AG09309 (cell line): ENCODE results near the gene PPP1R17.

Experiments
- DNase-seq: peaks from one replicate; pipeline ENCODE4 v3.0.0-alpha.2; 2010; ENCODE audit warnings: low read depth
- H3K4me3 ChIP-seq: 2 replicates; pipeline ENCODE4 v1.5.1; 2011; ENCODE audit warnings: mild to moderate bottlenecking, low read depth, low read length, moderate library complexity; ENCODE audit not compliant: control insufficient read depth
- TF ChIP-seq, protein P1 (sequence below): IDR thresholded peaks from 2 replicates; pipeline ENCODE4 v1.5.1; 2011; ENCODE audit warnings: mild to moderate bottlenecking, low read depth, low read length, inconsistent platforms; ENCODE audit not compliant: insufficient read depth, control insufficient read depth; ENCODE audit errors: missing control alignments

The PPP1R17 gene

GRCh38 chr7:31720366-31720765 lies 33.4 kb downstream of the PPP1R17 start:
- H3K4me3 ChIP-seq: no peak overlapping the region
- TF ChIP-seq, protein P1, sequence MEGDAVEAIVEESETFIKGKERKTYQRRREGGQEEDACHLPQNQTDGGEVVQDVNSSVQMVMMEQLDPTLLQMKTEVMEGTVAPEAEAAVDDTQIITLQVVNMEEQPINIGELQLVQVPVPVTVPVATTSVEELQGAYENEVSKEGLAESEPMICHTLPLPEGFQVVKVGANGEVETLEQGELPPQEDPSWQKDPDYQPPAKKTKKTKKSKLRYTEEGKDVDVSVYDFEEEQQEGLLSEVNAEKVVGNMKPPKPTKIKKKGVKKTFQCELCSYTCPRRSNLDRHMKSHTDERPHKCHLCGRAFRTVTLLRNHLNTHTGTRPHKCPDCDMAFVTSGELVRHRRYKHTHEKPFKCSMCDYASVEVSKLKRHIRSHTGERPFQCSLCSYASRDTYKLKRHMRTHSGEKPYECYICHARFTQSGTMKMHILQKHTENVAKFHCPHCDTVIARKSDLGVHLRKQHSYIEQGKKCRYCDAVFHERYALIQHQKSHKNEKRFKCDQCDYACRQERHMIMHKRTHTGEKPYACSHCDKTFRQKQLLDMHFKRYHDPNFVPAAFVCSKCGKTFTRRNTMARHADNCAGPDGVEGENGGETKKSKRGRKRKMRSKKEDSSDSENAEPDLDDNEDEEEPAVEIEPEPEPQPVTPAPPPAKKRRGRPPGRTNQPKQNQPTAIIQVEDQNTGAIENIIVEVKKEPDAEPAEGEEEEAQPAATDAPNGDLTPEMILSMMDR: no peak
- DNase-seq: no peak

DNA sequence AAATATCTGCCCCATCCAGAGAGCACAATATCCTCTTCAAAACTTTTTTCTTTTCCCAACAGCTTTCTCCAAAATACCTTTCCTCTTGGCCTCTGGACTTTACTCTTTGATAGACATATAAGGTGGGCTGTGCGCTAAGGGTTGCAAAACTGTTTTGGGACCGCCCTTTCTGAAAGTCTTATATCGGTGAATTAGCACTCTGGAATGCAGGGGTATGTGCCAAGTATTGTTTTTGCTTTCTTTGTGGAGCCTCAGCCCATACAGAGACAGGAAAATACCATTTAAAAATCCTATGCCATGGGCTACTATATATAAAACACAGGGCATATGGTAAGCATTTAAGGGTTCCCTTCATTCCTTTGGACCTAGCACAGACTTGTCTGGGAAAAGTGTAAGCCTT lies 37.7 kb downstream of the PPP1R17 start:
- DNase-seq: no peak
- H3K4me3 ChIP-seq: no peak overlapping the region
- TF ChIP-seq, protein P1: no peak

DNA sequence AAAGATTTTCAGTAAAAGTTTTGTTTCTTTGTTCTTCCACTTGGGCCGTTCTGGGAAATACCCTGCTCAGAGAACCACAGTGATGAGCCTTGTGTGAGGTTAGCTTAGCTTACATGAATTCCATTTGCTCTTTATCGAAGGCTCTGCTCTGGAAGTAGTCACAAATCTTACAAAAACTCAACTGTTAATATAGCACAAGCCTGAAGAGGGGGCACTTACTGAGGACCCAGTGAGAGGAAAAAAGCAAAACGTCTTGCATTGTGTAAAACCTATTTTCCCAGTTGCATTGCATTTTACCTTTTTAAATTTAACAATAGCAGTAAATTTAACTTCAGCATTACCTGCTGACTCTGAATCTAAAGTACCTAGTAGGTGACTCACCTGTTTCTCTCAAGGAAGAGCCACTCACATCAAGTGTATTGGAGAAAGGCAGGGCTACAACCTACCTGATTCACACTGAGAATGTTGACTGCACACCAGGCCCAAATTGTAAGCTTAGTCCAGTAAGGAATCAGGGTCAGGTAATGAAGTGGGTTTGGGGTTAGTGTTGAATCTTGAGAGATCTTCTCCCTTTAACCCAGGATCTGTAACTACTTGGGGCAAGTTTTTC lies 42.3 kb downstream of the PPP1R17 start:
- H3K4me3 ChIP-seq: no peak overlapping the region
- no peak for DNase-seq

DNA sequence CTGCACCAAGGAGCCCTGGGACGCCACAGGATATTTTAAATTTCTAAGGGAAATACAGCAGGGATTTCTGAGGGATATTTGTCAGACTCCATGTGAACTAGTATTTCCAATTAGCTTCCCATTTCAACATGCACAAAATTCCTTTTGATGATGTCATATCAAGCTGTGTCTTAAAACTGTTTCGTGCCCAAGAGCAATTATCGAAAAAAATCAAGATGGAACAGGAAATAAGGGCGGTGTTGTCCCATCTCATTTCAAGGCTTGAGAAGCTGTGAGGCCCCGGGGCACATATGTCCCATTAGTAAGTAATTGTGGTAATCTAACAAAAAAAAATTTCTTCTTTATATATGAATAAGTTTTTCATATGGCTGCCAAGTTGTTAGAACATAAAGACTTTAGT lies 47.4 kb downstream of the PPP1R17 start:
- peak; percentile 8 for DNase-seq
- TF ChIP-seq, protein P1: no peak
- H3K4me3 ChIP-seq: no peak overlapping the region

More for the DNA sequence above, 42.3 kb downstream of the PPP1R17 start:
- TF ChIP-seq, protein P1: no peak

GRCh38 chr7:31735991-31736982 lies 49.3 kb downstream of the PPP1R17 start:
- no peak overlapping the region for H3K4me3 ChIP-seq
- TF ChIP-seq, protein P1: peak; percentile 86
- no peak for DNase-seq

- no peak overlapping the region for H3K4me3 ChIP-seq
- TF ChIP-seq, protein P1: no peak
- DNase-seq: no peak
These were observed 54.8 kb downstream of the PPP1R17 start for GRCh38 chr7:31741852-31742251.
